ENCODE results near the gene STK33. TPM values are rescaled to one million over a fixed set of nuclear protein-coding genes. Genes with fewer than 3 reads are reported as not detected.

Gene STK33
- total RNA-seq, 1 experiment from 2014 or later: 10.9 TPM

DNA sequence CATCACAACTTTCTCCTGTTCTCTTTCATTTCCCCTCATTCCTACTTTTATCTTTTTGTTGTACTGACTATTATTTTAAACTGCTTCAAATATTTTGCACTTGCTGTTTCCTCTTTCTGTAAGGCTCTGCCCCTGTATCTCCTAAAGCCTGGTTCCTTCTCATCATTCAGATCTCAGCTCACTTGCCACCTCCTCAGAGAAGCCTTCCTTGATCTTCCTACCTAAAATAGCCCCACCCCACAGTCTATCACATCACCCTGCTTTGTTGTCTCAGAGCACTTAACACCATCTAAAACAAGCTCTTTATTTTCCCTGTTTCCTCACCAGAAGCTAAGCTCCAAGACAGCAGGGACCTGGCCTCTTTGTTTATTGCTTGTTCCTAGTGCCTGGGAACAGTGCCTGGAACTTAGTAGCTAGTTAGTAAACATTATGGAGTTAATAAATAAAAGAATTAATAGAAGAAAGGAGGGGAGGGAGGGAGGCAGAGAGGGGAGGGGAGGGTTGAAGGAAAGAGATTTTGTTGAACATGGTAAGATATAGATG, 2.5 kb upstream of the STK33 start (continued):
- TF ChIP-seq POLR2AphosphoS5 (IDR thresholded peaks at IDR 0.05; ENCODE audit: low read depth, low read length): no peak
- TF ChIP-seq, protein P1, sequence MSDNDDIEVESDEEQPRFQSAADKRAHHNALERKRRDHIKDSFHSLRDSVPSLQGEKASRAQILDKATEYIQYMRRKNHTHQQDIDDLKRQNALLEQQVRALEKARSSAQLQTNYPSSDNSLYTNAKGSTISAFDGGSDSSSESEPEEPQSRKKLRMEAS (IDR thresholded peaks at IDR 0.05): no peak

DNA sequence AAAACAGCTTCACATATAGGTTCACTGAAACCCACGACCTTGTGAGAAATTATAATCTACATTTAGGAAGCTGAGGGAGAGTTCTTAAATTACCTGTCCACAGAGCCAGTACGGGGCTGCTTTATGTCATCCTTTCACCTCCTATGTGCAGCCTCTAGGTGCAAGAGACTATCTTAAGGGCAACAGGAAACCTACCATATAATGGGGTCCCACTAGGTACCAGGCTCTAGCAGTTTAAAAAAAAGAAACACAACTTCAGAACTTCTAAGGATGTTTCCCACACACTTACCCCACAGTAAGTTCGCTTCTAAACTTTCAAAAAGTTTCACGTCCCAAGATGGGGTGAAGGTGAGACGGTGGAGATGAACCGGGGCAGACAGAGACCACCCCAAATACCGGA, 573 bp downstream of the STK33 start:
- TF ChIP-seq, protein P2, sequence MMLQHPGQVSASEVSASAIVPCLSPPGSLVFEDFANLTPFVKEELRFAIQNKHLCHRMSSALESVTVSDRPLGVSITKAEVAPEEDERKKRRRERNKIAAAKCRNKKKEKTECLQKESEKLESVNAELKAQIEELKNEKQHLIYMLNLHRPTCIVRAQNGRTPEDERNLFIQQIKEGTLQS (IDR thresholded peaks at IDR 0.05): no peak
- TF ChIP-seq, protein P3, sequence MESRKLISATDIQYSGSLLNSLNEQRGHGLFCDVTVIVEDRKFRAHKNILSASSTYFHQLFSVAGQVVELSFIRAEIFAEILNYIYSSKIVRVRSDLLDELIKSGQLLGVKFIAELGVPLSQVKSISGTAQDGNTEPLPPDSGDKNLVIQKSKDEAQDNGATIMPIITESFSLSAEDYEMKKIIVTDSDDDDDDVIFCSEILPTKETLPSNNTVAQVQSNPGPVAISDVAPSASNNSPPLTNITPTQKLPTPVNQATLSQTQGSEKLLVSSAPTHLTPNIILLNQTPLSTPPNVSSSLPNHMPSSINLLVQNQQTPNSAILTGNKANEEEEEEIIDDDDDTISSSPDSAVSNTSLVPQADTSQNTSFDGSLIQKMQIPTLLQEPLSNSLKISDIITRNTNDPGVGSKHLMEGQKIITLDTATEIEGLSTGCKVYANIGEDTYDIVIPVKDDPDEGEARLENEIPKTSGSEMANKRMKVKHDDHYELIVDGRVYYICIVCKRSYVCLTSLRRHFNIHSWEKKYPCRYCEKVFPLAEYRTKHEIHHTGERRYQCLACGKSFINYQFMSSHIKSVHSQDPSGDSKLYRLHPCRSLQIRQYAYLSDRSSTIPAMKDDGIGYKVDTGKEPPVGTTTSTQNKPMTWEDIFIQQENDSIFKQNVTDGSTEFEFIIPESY (IDR thresholded peaks at IDR 0.05; ENCODE audit: extremely low read depth, insufficient replicate concordance, low read length): no peak
- no peak for TF ChIP-seq EZH2phosphoT487 (IDR thresholded peaks at IDR 0.05; ENCODE audit: borderline replicate concordance)
- TF ChIP-seq RAD21 (IDR thresholded peaks at IDR 0.05; ENCODE audit: low read depth): no peak
- TF ChIP-seq ZNF274 (IDR thresholded peaks at IDR 0.05; ENCODE audit: low read depth, low read length): no peak
- TF ChIP-seq TCF7L2 (IDR thresholded peaks at IDR 0.05; ENCODE audit: borderline replicate concordance, extremely low read depth, insufficient read depth, insufficient read length): no peak
- TF ChIP-seq CEBPB (IDR thresholded peaks at IDR 0.05; ENCODE audit: low read depth): no peak
- TF ChIP-seq FOSL1 (IDR thresholded peaks at IDR 0.05; ENCODE audit: low read depth): no peak
- no peak for TF ChIP-seq POLR2AphosphoS5 (IDR thresholded peaks at IDR 0.05; ENCODE audit: low read depth, low read length)
- no peak for TF ChIP-seq SP1 (IDR thresholded peaks at IDR 0.05; ENCODE audit: low read depth)

More for the DNA sequence above, 573 bp downstream of the STK33 start:
- Histone ChIP-seq H3K4me1 (ENCODE audit: control insufficient read depth in 1 of 2, insufficient read depth in 2 of 2, low read length in 2 of 2) (peaks cover 6 to 19% of the 10 kb centered on the region in 2 experiments; a peak in 3 of 4 replicates), H3K9me3 (ENCODE audit: control insufficient read depth in 1 of 2, insufficient read depth in 1 of 2, low read depth in 1 of 2, low read length in 2 of 2) (no peaks in the 10 kb centered on the region), H3K9ac (ENCODE audit: low read length) (peak overlapping the region; percentile 83), H3K27me3 (ENCODE audit: insufficient read depth, low read length) (no peaks in the 10 kb centered on the region), H2AFZ (ENCODE audit: low read depth, low read length, poor library complexity, severe bottlenecking) (peak overlapping the region; percentile 97), H4K20me1 (ENCODE audit: insufficient read depth) (no peaks in the 10 kb centered on the region; the same call in 1 of the 2 replicates), H3K4me3 (replicated peaks in 1 of 2; ENCODE audit: low read depth in 1 of 2, low read length in 2 of 2) (peak overlapping the region; percentile 68 to 76), H3K36me3 (ENCODE audit: control insufficient read depth in 1 of 2, insufficient read depth in 2 of 2, low read length in 2 of 2) (no peaks in the 10 kb centered on the region), H3K4me2 (ENCODE audit: low read length) (peak overlapping the region; percentile 97), H3K79me2 (ENCODE audit: insufficient read depth, low read length) (no peaks in the 10 kb centered on the region), H3K9me2 (ENCODE audit: insufficient read depth) (no peaks in the 10 kb centered on the region), H3K27ac (ENCODE audit: low read depth, low read length) (peak overlapping the region; percentile 27; the same call in 1 of the 2 replicates)
- no peak for DNase-seq (ENCODE audit: low read depth, low spot score)
- CTCF ChIA-PET: no interaction called here
- BruUV-seq (replicated peaks): no TSS peak
- POLR2A ChIA-PET: no interaction called here
- RAD21 ChIA-PET (ENCODE audit: low non-redundant PET in 1 of 2, low total read pairs in 2 of 2, uncharacterized antibody in 2 of 2, unreplicated experiment in 2 of 2): no interaction called here
- ATAC-seq: peak; percentile 39
- intact Hi-C loops (cut with micrococcal nuclease): no loop called here
